ENCODE data around the gene POMT1.

DNA sequence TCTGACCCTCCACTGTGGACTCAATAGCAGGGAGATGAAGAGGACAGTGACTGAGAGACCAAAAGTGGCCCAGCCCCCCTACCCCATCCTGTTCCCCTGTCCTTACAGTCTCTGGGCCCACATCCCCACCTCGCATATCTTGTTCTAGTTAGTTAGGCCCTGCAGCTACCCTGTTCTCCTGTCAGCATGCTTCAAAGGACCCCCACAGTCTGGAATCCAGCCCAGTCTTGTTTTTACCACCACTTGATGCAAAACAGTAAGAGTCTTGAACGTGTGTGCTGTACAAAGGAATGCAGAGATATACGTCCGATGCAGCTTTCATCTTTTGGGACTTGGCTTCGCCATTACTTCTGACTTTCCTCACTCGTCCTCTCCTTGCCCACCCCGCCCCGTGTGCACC, 12.2 kb upstream of the POMT1 start:
- TF ChIP-seq, protein P1, sequence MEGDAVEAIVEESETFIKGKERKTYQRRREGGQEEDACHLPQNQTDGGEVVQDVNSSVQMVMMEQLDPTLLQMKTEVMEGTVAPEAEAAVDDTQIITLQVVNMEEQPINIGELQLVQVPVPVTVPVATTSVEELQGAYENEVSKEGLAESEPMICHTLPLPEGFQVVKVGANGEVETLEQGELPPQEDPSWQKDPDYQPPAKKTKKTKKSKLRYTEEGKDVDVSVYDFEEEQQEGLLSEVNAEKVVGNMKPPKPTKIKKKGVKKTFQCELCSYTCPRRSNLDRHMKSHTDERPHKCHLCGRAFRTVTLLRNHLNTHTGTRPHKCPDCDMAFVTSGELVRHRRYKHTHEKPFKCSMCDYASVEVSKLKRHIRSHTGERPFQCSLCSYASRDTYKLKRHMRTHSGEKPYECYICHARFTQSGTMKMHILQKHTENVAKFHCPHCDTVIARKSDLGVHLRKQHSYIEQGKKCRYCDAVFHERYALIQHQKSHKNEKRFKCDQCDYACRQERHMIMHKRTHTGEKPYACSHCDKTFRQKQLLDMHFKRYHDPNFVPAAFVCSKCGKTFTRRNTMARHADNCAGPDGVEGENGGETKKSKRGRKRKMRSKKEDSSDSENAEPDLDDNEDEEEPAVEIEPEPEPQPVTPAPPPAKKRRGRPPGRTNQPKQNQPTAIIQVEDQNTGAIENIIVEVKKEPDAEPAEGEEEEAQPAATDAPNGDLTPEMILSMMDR (IDR thresholded peaks at IDR 0.05; ENCODE audit: low read depth, low read length, poor library complexity, severe bottlenecking), result no peak
- TF ChIP-seq EZH2phosphoT487 (IDR thresholded peaks at IDR 0.05; ENCODE audit: borderline replicate concordance, low read length), result no peak

Data from DOHH2 (cell line).